Measurements from ENCODE around the gene PAPSS2. TPM values are rescaled to one million over a fixed set of nuclear protein-coding genes. Genes with fewer than 3 reads are reported as not detected.

Gene PAPSS2
- total RNA-seq, 4 donors from 2014 or later, result 25.5 to 32.1 (median 28.8) TPM

- Histone ChIP-seq H3K36me3 (peaks cover 0 to 10% of the 10 kb centered on the region in 2 donors), H3K27ac (no peak overlapping the region)
- intact Hi-C loops (cut with DNase I), result no loop called here
Measured at GRCh38 chr10:87750817-87751216, 91.1 kb downstream of the PAPSS2 start.

GRCh38 chr10:87751274-87751673, 91.6 kb downstream of the PAPSS2 start:
- no peak for DNase-seq
- intact Hi-C loops (cut with DNase I), result no loop called here
- no peak overlapping the region for H3K27ac ChIP-seq
- H3K4me1 ChIP-seq, result no peaks in the 10 kb centered on the region
- 95% methylated on average over 2 of the region's 2 CpGs for WGBS, 2 donors
- no peaks in the 10 kb centered on the region for H3K27me3 ChIP-seq
- no peaks in the 10 kb centered on the region for H3K9me3 ChIP-seq
- H3K4me3 ChIP-seq (replicated peaks in 1 of 3), result no peak overlapping the region
- H3K36me3 ChIP-seq, result peaks cover 2 to 13% of the 10 kb centered on the region in 2 donors
- TF ChIP-seq CTCF (IDR thresholded peaks at IDR 0.05) (no peak), POLR2A (IDR thresholded peaks at IDR 0.05) (no peak)

More at GRCh38 chr10:87750817-87751216, 91.1 kb downstream of the PAPSS2 start:
- TF ChIP-seq CTCF (IDR thresholded peaks at IDR 0.05) (no peak), POLR2A (IDR thresholded peaks at IDR 0.05) (no peak)
- DNase-seq, result no peak
- H3K4me3 ChIP-seq (replicated peaks in 1 of 3), result no peak overlapping the region
- H3K4me1 ChIP-seq, result no peaks in the 10 kb centered on the region
- no peaks in the 10 kb centered on the region for H3K27me3 ChIP-seq
- H3K9me3 ChIP-seq, result no peaks in the 10 kb centered on the region

- Histone ChIP-seq H3K9me3 (no peaks in the 10 kb centered on the region), H3K27ac (no peak overlapping the region), H3K36me3 (peaks cover 2 to 13% of the 10 kb centered on the region in 2 donors), H3K4me1 (no peaks in the 10 kb centered on the region), H3K4me3 (replicated peaks in 1 of 3) (no peak overlapping the region), H3K27me3 (no peaks in the 10 kb centered on the region)
- WGBS, 2 donors, result 89 to 91% methylated on average over 2 of the region's 2 CpGs
- no peak for DNase-seq
- TF ChIP-seq CTCF (IDR thresholded peaks at IDR 0.05) (no peak), POLR2A (IDR thresholded peaks at IDR 0.05) (no peak)
- intact Hi-C loops (cut with DNase I), result no loop called here
Measured at GRCh38 chr10:87752566-87752965, 92.9 kb downstream of the PAPSS2 start.

GRCh38 chr10:87753995-87754866, 94.6 kb downstream of the PAPSS2 start:
- peaks cover 2 to 13% of the 10 kb centered on the region in 2 donors for H3K36me3 ChIP-seq
- no peaks in the 10 kb centered on the region for H3K27me3 ChIP-seq

More at GRCh38 chr10:87753995-87754866, 94.6 kb downstream of the PAPSS2 start:
- TF ChIP-seq POLR2A (IDR thresholded peaks at IDR 0.05), result no peak
- TF ChIP-seq CTCF (IDR thresholded peaks at IDR 0.05), result no peak
- 92 to 93% methylated on average over 8 of the region's 8 CpGs for WGBS, 2 donors
- Histone ChIP-seq H3K4me3 (replicated peaks in 1 of 3) (no peak overlapping the region), H3K4me1 (no peaks in the 10 kb centered on the region), H3K27ac (no peak overlapping the region), H3K9me3 (no peaks in the 10 kb centered on the region)
- DNase-seq, result no peak
- intact Hi-C loops (cut with DNase I), result no loop called here
